Stimulated activated naive CD8-positive, alpha-beta T cell treated with anti-CD3 and anti-CD28 coated beads, Interleukin-15, amount 100 ng/mL, for 72 hours (primary cell): Measurements from ENCODE around the gene ALDH7A1.
"Not testable (repeated sequence)": the region's sequence is repeated elsewhere in the genome, so short reads cannot be mapped to it uniquely, and the experiment has no call there.

Experiments used
- ATAC-seq: fragments of 150-1000 bp; cut with Tn5 transposase; 2 replicates; pipeline ENCODE4 v1.10.0; 2021; ENCODE audit warnings: mild to moderate bottlenecking, moderate library complexity
- DNase-seq, 2 donors: peaks; one replicate each; pipeline ENCODE4 v3.0.0; 2021 to 2022
- H3K27ac Mint-ChIP-seq, 2 donors: one replicate each; pipeline ENCODE4 v1.8.0; 2022; ENCODE audit warnings: mild to moderate bottlenecking in 2 of 2, mixed read lengths in 2 of 2, moderate library complexity in 2 of 2
- H3K27me3 Mint-ChIP-seq: one replicate; pipeline ENCODE4 v1.8.0; 2022; ENCODE audit warnings: mixed read lengths
- H3K4me1 Mint-ChIP-seq: one replicate; pipeline ENCODE4 v1.8.0; 2022; ENCODE audit warnings: mild to moderate bottlenecking, mixed read lengths
- H3K4me3 Mint-ChIP-seq, 2 donors: one replicate each; pipeline ENCODE4 v1.8.0; 2022; ENCODE audit warnings: mild to moderate bottlenecking in 2 of 2, mixed read lengths in 2 of 2, moderate library complexity in 1 of 2
- H3K9me3 Mint-ChIP-seq, 2 donors: one replicate each; pipeline ENCODE4 v1.8.0; 2022; ENCODE audit warnings: mixed read lengths in 2 of 2

Gene ALDH7A1

GRCh38 chr5:126527158-126527557 lies 67.9 kb downstream of the ALDH7A1 start:
- no peak for ATAC-seq
- Mint-ChIP-seq H3K4me1 (no peaks in the 10 kb centered on the region), H3K27ac (no peak overlapping the region), H3K9me3 (no peaks in the 10 kb centered on the region), H3K4me3 (no peak overlapping the region), H3K27me3 (no peaks in the 10 kb centered on the region)
- no peak for DNase-seq

GRCh38 chr5:126526493-126526892 lies 68.5 kb downstream of the ALDH7A1 start:
- no peak for ATAC-seq
- DNase-seq, result no peak
- H3K4me1 Mint-ChIP-seq, result no peaks in the 10 kb centered on the region
- no peak overlapping the region for H3K27ac Mint-ChIP-seq
- no peak overlapping the region for H3K4me3 Mint-ChIP-seq
- H3K27me3 Mint-ChIP-seq, result no peaks in the 10 kb centered on the region
- no peaks in the 10 kb centered on the region for H3K9me3 Mint-ChIP-seq

- DNase-seq (no peak), ATAC-seq (no peak)
- H3K4me1 Mint-ChIP-seq, result no peaks in the 10 kb centered on the region
- no peaks in the 10 kb centered on the region for H3K27me3 Mint-ChIP-seq
- H3K27ac Mint-ChIP-seq, result no peak overlapping the region
- no peaks in the 10 kb centered on the region for H3K9me3 Mint-ChIP-seq
- no peak overlapping the region for H3K4me3 Mint-ChIP-seq
Measured at GRCh38 chr5:126525630-126526245, 69.3 kb downstream of the ALDH7A1 start.

- no peak for ATAC-seq
- H3K27ac Mint-ChIP-seq, result no peak overlapping the region
- H3K27me3 Mint-ChIP-seq, result no peaks in the 10 kb centered on the region
- no peak for DNase-seq
- no peaks in the 10 kb centered on the region for H3K9me3 Mint-ChIP-seq
- no peak overlapping the region for H3K4me3 Mint-ChIP-seq
- H3K4me1 Mint-ChIP-seq, result no peaks in the 10 kb centered on the region
Measured at GRCh38 chr5:126523818-126524510, 71.1 kb downstream of the ALDH7A1 start.

GRCh38 chr5:126521130-126521529 lies 73.9 kb downstream of the ALDH7A1 start:
- ATAC-seq, result no peak
- no peak for DNase-seq
- H3K27ac Mint-ChIP-seq, result no peak overlapping the region

GRCh38 chr5:126520593-126520953 lies 74.4 kb downstream of the ALDH7A1 start:
- no peak for DNase-seq
- Mint-ChIP-seq H3K9me3 (no peaks in the 10 kb centered on the region), H3K4me1 (no peaks in the 10 kb centered on the region), H3K4me3 (no peak overlapping the region), H3K27me3 (no peaks in the 10 kb centered on the region), H3K27ac (no peak overlapping the region)
- ATAC-seq, result no peak

More at GRCh38 chr5:126521130-126521529, 73.9 kb downstream of the ALDH7A1 start:
- H3K4me1 Mint-ChIP-seq, result no peaks in the 10 kb centered on the region
- no peaks in the 10 kb centered on the region for H3K27me3 Mint-ChIP-seq
- no peaks in the 10 kb centered on the region for H3K9me3 Mint-ChIP-seq
- H3K4me3 Mint-ChIP-seq, result no peak overlapping the region

GRCh38 chr5:126519637-126520592 lies 75.1 kb downstream of the ALDH7A1 start:
- Mint-ChIP-seq H3K27me3 (no peaks in the 10 kb centered on the region), H3K27ac (no peak overlapping the region), H3K9me3 (no peaks in the 10 kb centered on the region), H3K4me3 (no peak overlapping the region), H3K4me1 (no peaks in the 10 kb centered on the region)
- ATAC-seq, result no peak
- no peak for DNase-seq

- H3K9me3 Mint-ChIP-seq, DNase-seq, H3K27me3 Mint-ChIP-seq, H3K27ac Mint-ChIP-seq, H3K4me3 Mint-ChIP-seq, ATAC-seq, H3K4me1 Mint-ChIP-seq: not testable (repeated sequence)
Measured at GRCh38 chr5:126519223-126519622, 75.8 kb downstream of the ALDH7A1 start.

- Mint-ChIP-seq H3K27me3 (no peaks in the 10 kb centered on the region), H3K4me3 (no peak overlapping the region), H3K9me3 (no peaks in the 10 kb centered on the region), H3K4me1 (peaks cover 14% of the 10 kb centered on the region), H3K27ac (no peak overlapping the region)
- ATAC-seq (no peak), DNase-seq (no peak)
Measured at GRCh38 chr5:126516852-126517251, 78.2 kb downstream of the ALDH7A1 start.

GRCh38 chr5:126516133-126516532 lies 78.9 kb downstream of the ALDH7A1 start:
- DNase-seq, result no peak
- Mint-ChIP-seq H3K27me3 (no peaks in the 10 kb centered on the region), H3K9me3 (no peaks in the 10 kb centered on the region), H3K27ac (no peak overlapping the region), H3K4me3 (no peak overlapping the region), H3K4me1 (peaks cover 16% of the 10 kb centered on the region)
- ATAC-seq, result no peak

- Mint-ChIP-seq H3K4me3 (no peak overlapping the region), H3K4me1 (peaks cover 22% of the 10 kb centered on the region), H3K9me3 (no peaks in the 10 kb centered on the region), H3K27ac (no peak overlapping the region), H3K27me3 (no peaks in the 10 kb centered on the region)
- no peak for DNase-seq
- ATAC-seq, result no peak
Measured at GRCh38 chr5:126515337-126515736, 79.7 kb downstream of the ALDH7A1 start.

- DNase-seq, result no peak
- Mint-ChIP-seq H3K9me3 (no peaks in the 10 kb centered on the region), H3K27ac (no peak overlapping the region), H3K4me3 (no peak overlapping the region), H3K27me3 (no peaks in the 10 kb centered on the region), H3K4me1 (peaks cover 29% of the 10 kb centered on the region)
- no peak for ATAC-seq
Measured at GRCh38 chr5:126514558-126515141, 80.4 kb downstream of the ALDH7A1 start.

GRCh38 chr5:126514131-126514557 lies 80.9 kb downstream of the ALDH7A1 start:
- DNase-seq (no peak), ATAC-seq (no peak)
- no peak overlapping the region for H3K4me3 Mint-ChIP-seq
- no peak overlapping the region for H3K27ac Mint-ChIP-seq
- no peaks in the 10 kb centered on the region for H3K27me3 Mint-ChIP-seq
- peaks cover 34% of the 10 kb centered on the region for H3K4me1 Mint-ChIP-seq
- H3K9me3 Mint-ChIP-seq, result no peaks in the 10 kb centered on the region

- ATAC-seq (no peak), DNase-seq (no peak)
- H3K9me3 Mint-ChIP-seq, result no peaks in the 10 kb centered on the region
- H3K4me1 Mint-ChIP-seq, result peaks cover 38% of the 10 kb centered on the region
- no peak overlapping the region for H3K4me3 Mint-ChIP-seq
- no peaks in the 10 kb centered on the region for H3K27me3 Mint-ChIP-seq
- H3K27ac Mint-ChIP-seq, result no peak overlapping the region
Measured at GRCh38 chr5:126513703-126514102, 81.3 kb downstream of the ALDH7A1 start.

- no peak overlapping the region for H3K27ac Mint-ChIP-seq
- H3K4me1 Mint-ChIP-seq, result peaks cover 42% of the 10 kb centered on the region
- no peaks in the 10 kb centered on the region for H3K27me3 Mint-ChIP-seq
- H3K9me3 Mint-ChIP-seq, result no peaks in the 10 kb centered on the region
- no peak for ATAC-seq
- DNase-seq, result no peak
- no peak overlapping the region for H3K4me3 Mint-ChIP-seq
Measured at GRCh38 chr5:126513302-126513701, 81.7 kb downstream of the ALDH7A1 start.
